CD4-positive, alpha-beta T cell (primary cell): ENCODE data around the gene ZBTB4. TPM values are rescaled to one million over a fixed set of nuclear protein-coding genes. Genes with fewer than 3 reads are reported as not detected.

ENCODE experiments used
- ATAC-seq: fragments of 200-7000 bp; cut with Tn5 transposase; one replicate; pipeline ENCODE4 v1.10.0; 2022; ENCODE audit warnings: mild to moderate bottlenecking; ENCODE audit not compliant: poor library complexity
- CTCF ChIA-PET: fragments of 350-600 bp; sonication (Branson Sonifier 250); formaldehyde crosslinking; loops from one replicate; lab custom pipeline; 2021; ENCODE audit warnings: antibody characterized with exemption, inconsistent platforms; lab: Charles Lee
- POLR2A ChIA-PET: fragments of 350-600 bp; sonication (Branson Sonifier 250); formaldehyde crosslinking; loops from one replicate; lab custom pipeline; 2021; ENCODE audit warnings: antibody characterized with exemption, inconsistent platforms; lab: Charles Lee
- DNase-seq, 14 experiments: peaks; one replicate each; pipeline ENCODE4 v3.0.0-alpha.2; 2013 to 2020; ENCODE audit warnings: mixed read lengths in 2 of 14
- H3K27ac ChIP-seq, 2 donors: one replicate each; pipeline versions ENCODE4 v1.5.1 to v1.7.0; 2013; ENCODE audit warnings: low read length in 2 of 2, low read depth in 1 of 2, mild to moderate bottlenecking in 1 of 2
- H3K27me3 ChIP-seq, 2 experiments: 1 replicate in 1 of 2; 2 replicates in 1 of 2; pipeline versions ENCODE4 v1.6.1 to v1.7.0; 2013; ENCODE audit warnings: low read length in 2 of 2, control low read depth in 1 of 2, mild to moderate bottlenecking in 1 of 2, moderate library complexity in 1 of 2; ENCODE audit not compliant: insufficient read depth in 2 of 2, control insufficient read depth in 1 of 2
- H3K36me3 ChIP-seq: one replicate; pipeline ENCODE4 v1.6.1; 2013; ENCODE audit warnings: low read length, control low read depth; ENCODE audit not compliant: insufficient read depth
- H3K4me1 ChIP-seq: one replicate; pipeline ENCODE4 v1.6.1; 2013; ENCODE audit warnings: low read length, control low read depth; ENCODE audit not compliant: insufficient read depth
- H3K4me3 ChIP-seq: one replicate; pipeline ENCODE4 v1.5.1; 2013; ENCODE audit warnings: mild to moderate bottlenecking, low read length, moderate library complexity
- H3K9me3 ChIP-seq, 2 experiments: 1 replicate in 1 of 2; 2 replicates in 1 of 2; pipeline versions ENCODE4 v1.6.1 to v1.7.0; 2013; ENCODE audit warnings: low read length in 2 of 2, mild to moderate bottlenecking in 2 of 2, control low read depth in 1 of 2, moderate library complexity in 1 of 2; ENCODE audit not compliant: control insufficient read depth in 1 of 2, insufficient read depth in 1 of 2
- H3K27ac Mint-ChIP-seq: one replicate; pipeline ENCODE4 v1.8.0; 2020; ENCODE audit warnings: mixed read lengths
- H3K27me3 Mint-ChIP-seq: one replicate; pipeline ENCODE4 v1.8.0; 2021; ENCODE audit warnings: mixed read lengths
- H3K36me3 Mint-ChIP-seq: one replicate; pipeline ENCODE4 v1.8.0; 2021; ENCODE audit warnings: low read depth, mixed read lengths
- H3K4me1 Mint-ChIP-seq: one replicate; pipeline ENCODE4 v1.8.0; 2021; ENCODE audit warnings: low read depth, mixed read lengths
- H3K4me3 Mint-ChIP-seq: one replicate; pipeline ENCODE4 v1.8.0; 2020; ENCODE audit warnings: mild to moderate bottlenecking, mixed read lengths
- H3K9me3 Mint-ChIP-seq: one replicate; pipeline ENCODE4 v1.8.0; 2020; ENCODE audit warnings: mixed read lengths
- CTCF ChIP-seq: fragments of 200-600 bp; IDR thresholded peaks from one replicate; pipeline ENCODE4 v1.8.0; 2022; ENCODE audit warnings: antibody characterized with exemption, mild to moderate bottlenecking
- intact Hi-C, 2 experiments: fragments of 100-400 bp; cut with DNase I in 1 of 2; cut with micrococcal nuclease in 1 of 2; formaldehyde crosslinking; loops; one replicate each; pipeline versions ENCODE4 v1.15.1 to v1.9.0; 2023 to 2025; cut with DNase I, micrococcal nuclease
- total RNA-seq, 174 experiments: library from RNA in 2 of 174; stranded (reverse) in 2 of 174; gene quantifications; one replicate each; pipeline ENCODE4 v1.2.3 and lab custom pipeline; 2021 to 2026

Gene ZBTB4
- total RNA-seq, 2 experiments from 2014 or later: 55.1 to 55.6 TPM

GRCh38 chr17:7501729-7502128 is 22.3 kb upstream of the ZBTB4 start:
- H3K9me3 ChIP-seq: no peaks in the 10 kb centered on the region
- ATAC-seq: no peak
- no peaks in the 10 kb centered on the region for H3K4me1 ChIP-seq
- H3K4me3 ChIP-seq: no peak overlapping the region
- DNase-seq: no peak
- H3K27me3 Mint-ChIP-seq: no peaks in the 10 kb centered on the region
- ChIA-PET POLR2A (no interaction called here), CTCF (interaction anchor here (0.9 kb wide), 1 partner anchor 59 kb away, joined by 3 read pairs; no protein-coding TSS in a partner anchor)
- H3K27ac Mint-ChIP-seq: no peak overlapping the region
- no peaks in the 10 kb centered on the region for H3K27me3 ChIP-seq
- H3K36me3 ChIP-seq: peaks cover 96% of the 10 kb centered on the region
- intact Hi-C loops: loop anchor here (2.0 to 5.0 kb wide), 2 partner anchors 65 to 144 kb away; partner anchors contain the start of gene TMEM95 (in 1 of the 2)
- H3K4me1 Mint-ChIP-seq: no peaks in the 10 kb centered on the region
- H3K9me3 Mint-ChIP-seq: no peaks in the 10 kb centered on the region
- H3K27ac ChIP-seq: no peak overlapping the region
- peak overlapping the region; percentile 51 for H3K4me3 Mint-ChIP-seq
- no peak for TF ChIP-seq CTCF
- H3K36me3 Mint-ChIP-seq: peaks cover 94% of the 10 kb centered on the region

GRCh38 chr17:7499161-7499560 is 19.7 kb upstream of the ZBTB4 start:
- ATAC-seq (no peak), DNase-seq (no peak)
- TF ChIP-seq CTCF: no peak
- Mint-ChIP-seq H3K9me3 (no peaks in the 10 kb centered on the region), H3K4me3 (peak overlapping the region; percentile 34), H3K27me3 (no peaks in the 10 kb centered on the region), H3K36me3 (peaks cover 92% of the 10 kb centered on the region), H3K4me1 (peaks cover 1% of the 10 kb centered on the region), H3K27ac (no peak overlapping the region)
- Histone ChIP-seq H3K9me3 (no peaks in the 10 kb centered on the region), H3K27me3 (no peaks in the 10 kb centered on the region), H3K36me3 (peaks cover 95% of the 10 kb centered on the region), H3K4me1 (no peaks in the 10 kb centered on the region), H3K27ac (no peak overlapping the region), H3K4me3 (no peak overlapping the region)
- intact Hi-C loops: no loop called here
- ChIA-PET POLR2A (interaction anchor here (0.6 kb wide), 1 partner anchor 196 kb away, joined by 3 read pairs; no protein-coding TSS in a partner anchor), CTCF (interaction anchor here (1.8 kb wide), 1 partner anchor 62 kb away, joined by 5 read pairs; no protein-coding TSS in a partner anchor)

- H3K27me3 ChIP-seq: no peaks in the 10 kb centered on the region
- TF ChIP-seq CTCF: no peak
- H3K4me1 ChIP-seq: peaks cover 4% of the 10 kb centered on the region
- Mint-ChIP-seq H3K4me1 (peaks cover 17% of the 10 kb centered on the region), H3K4me3 (no peak overlapping the region), H3K27ac (no peak overlapping the region), H3K9me3 (no peaks in the 10 kb centered on the region), H3K36me3 (peaks cover 89% of the 10 kb centered on the region), H3K27me3 (no peaks in the 10 kb centered on the region)
- POLR2A ChIA-PET: interaction anchor here (1.1 kb wide), 1 partner anchor 12 kb away, joined by 5 read pairs; no protein-coding TSS in a partner anchor
- H3K36me3 ChIP-seq: peaks cover 91% of the 10 kb centered on the region
- no peak overlapping the region for H3K27ac ChIP-seq
- no peak overlapping the region for H3K4me3 ChIP-seq
- no peaks in the 10 kb centered on the region for H3K9me3 ChIP-seq
- CTCF ChIA-PET: no interaction called here
- no peak for ATAC-seq
- DNase-seq: no peak
- intact Hi-C loops: no loop called here
These were observed 18.2 kb upstream of the ZBTB4 start for GRCh38 chr17:7497636-7498035.
